HS-27A (cell line): ENCODE results near the gene LBH.

Source experiments
- DNase-seq: peaks from one replicate; pipeline ENCODE4 v3.0.0-alpha.2; 2012; ENCODE audit warnings: low read depth, missing footprints

Gene LBH

DNA sequence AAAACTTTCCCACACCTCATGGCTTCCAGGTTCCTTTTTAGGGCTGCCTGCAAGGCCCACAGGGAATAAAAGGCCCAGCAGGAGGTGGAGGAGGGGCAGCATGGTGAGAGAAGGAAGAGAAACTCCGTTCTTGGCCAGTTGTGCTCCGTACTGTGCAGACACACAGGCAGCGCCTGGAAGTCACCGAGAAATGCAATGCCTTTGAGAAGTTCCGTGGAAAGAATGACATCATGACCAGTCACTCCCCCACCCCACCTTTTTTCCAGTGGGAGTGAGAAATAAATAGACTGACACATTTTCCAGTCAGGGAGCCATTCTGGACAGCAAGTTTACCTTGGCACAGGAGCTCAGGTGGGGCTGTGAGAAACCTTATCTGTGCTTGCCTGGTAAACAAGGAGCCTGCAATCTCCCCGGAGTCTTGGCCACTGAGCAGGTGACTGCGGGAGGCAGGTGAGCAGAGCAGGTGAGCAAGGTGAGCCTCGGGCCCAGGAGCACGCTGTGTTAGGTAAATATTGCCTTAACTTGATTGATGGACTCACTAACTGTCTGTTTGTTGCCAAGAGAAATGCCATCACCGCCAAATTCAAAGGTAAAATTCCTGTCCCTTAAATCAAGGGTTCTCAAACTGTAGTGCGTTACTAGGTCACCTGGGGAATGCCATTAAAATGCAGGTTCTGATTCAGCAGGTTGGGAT is 13.5 kb upstream of the LBH start:
- no peak for DNase-seq

DNA sequence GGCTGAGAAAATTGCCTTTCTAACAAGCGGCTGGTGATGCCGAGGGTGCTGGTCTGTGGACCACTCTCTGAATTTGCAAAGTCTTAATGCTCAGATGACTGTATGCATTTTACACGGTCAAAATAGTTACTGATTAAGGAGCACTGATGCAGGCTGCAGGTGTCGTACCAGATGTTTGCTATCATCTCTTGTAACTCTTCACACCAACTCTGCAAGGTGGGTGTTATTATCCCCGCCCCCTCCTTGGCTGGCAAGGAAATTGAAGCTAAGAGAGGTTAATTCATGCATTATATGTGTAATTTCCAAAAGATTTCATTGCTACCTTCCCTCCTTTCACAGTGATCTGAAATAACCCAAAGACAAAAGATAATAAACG is 13.0 kb upstream of the LBH start:
- no peak for DNase-seq

DNA sequence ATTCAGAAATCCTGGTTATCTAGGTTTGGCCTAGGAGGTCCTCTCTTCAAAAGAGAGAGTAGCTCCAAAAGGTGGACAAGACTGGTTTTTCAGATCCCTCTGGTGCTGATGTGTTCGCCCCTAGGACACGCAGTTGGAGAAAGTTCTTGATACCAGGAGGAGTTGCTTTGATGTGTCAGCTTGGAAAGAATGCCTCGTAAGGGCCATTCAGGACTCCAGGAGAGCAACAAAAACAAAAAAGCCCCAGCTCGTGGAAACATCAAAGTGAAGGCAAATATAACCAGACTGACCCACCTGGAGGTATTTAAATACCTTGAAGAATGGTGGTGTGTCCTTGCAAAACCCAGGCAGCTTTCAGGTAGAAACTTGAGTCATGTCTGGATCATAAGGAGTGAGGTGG is 12.5 kb upstream of the LBH start:
- no peak for DNase-seq

DNA sequence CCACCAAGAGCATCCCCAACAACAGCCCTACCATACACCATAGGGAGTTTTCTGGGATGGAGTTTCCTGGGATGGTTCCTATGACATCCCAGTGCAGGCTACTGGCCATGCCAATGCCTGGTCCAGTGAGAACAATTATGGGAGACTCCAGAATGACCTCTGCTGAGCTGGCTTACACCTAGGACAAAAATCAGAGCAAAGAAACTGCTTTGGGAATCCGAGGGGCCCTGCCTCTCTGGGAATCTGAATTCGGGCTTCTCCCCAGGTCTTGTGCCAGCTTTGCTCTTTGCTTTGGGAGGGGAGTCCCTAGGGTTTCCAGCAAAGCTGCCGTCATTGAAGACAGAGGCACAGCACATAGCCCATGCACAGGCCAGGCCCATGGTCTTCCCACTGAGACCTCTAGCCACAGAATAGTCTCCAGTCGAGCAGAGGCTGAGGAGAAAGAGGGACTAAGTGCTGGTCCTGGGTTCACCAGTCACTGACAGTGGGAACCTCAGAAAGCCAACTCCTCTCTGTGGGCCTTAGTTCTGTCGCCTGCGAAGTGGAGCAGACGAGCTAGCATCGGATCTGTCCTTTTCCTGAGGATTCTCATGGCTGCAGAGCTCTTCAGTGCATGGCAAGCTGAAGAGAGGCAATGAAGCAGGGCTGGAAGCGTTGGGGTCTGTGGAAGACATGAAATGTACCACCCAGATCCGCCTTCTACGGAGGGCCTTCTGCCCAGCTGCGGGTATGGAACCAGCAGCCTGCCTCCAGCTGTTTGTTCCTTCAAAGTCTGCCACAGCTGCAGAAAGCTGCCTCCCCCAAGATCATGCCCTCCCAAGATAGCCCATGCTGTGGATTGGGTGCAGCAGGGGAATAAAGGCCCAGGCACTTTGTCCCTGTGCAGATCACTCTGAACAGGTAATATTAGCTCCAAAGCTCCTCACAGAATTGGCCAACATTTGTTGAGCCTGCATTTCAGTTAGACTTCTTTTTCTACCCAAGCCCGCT is 11.2 kb upstream of the LBH start:
- DNase-seq: no peak

DNA sequence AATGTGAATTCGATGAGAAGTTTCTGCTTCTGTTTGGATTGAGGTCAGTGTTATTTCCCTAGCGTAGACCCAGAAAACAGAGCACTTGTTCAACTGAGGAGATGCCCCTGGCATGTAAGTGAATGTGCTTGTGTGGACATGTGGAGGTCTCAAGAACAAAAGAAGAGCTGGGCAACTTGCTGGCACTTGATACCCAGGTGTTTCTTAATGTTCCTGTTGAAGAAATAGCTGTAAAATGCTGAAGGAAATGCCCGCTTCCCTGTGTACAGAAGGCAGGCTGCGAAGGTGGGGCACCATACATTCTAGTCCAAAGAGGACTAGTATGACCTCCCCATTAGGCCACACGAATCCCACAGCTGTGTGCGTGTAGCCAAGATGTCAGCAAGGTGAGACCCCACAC is 9.8 kb upstream of the LBH start:
- no peak for DNase-seq

DNA sequence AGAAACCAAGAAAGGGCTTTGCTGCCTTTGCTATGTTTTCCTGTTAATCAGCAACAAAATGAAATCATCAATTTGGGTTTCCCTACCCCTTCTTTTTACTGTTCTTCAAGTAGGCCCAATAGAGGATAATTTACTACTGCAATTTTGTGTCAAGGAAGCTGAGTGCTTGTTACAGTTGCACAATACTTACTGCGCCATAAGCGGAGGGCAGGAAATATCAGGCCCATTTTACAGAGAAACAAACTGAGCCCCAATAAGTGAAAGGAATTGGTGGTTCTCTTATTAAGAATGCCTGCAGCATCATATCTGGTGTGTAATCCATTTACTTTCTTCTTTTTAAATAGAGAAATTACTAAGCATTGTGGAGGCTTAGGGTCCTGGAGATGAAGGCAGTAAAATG is 9.3 kb upstream of the LBH start:
- no peak for DNase-seq

DNA sequence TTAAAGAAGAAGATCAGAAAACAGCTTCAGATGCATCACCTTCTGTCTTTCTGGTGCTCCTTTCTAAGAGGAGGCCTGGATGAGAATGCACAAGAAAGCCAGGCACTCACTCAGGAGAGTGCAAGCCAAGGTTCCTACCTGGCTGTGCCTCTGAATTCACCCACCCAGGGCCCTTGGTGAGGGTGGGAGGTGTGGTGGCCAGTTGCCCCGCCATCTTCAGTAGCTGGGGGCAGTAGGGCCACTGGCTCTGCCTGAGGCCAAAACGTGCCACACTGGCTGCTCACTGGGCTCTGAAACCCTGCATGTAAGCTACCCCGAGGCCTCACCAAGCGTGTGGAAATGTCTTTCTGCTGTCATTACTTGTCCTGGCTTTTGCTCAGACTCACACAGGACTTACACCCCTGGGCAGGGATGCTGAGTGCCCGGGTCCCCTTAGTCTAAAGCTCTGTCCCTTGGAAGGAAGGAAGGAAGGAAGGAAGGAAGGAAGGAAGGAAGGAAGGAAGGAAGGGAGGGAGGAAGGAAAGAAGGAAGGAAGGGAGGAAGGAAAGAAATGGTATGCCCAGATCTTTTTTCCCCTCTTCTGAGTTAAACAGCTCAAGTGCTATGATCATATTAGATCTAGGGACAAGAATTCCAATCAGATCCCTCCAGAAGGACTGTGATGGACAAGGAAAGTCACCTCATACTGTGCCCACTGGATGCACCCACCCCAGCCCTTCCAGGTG is 8.5 kb upstream of the LBH start:
- DNase-seq: no peak

DNA sequence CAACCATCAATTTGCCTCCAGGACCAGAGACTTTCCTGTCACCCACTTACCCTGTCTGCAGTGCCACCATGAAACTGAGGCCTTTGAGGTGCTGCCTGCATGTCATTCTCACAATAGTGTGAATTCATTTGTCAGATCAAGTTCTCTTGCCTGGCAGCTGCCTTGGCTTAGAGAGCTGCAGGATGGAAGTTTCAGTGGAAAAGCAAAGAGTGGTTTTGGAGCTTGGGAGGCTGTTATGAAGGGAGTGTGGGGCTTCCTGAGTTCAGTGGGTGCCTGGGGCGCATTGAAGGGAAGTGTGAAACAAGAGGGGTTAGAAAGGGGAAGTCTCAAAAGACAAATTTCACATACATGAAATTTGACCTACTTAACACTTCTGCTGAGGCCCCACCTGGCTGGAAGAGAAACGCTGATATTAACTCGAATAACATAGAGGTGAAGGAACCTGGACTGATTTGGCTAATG is 7.9 kb upstream of the LBH start:
- DNase-seq: no peak

DNA sequence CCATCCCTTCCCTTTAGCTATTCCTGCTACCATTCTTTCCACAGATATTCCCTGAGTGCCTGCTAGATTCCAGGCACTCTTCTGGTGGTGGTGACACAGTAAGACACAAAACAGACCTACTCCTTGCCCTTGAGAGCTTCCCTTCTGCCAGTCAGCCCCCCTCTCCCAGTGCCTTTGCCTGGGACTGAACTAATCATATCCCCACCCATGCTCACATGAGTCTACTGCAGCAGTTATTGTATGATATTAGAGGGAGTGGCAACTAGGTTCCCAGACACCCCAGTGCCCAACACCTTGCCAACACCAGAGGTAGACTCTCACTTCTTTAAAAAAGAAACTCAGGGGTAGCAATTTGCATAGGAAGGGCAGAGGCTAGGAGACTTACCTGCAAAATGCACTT is 7.2 kb upstream of the LBH start:
- DNase-seq: no peak

DNA sequence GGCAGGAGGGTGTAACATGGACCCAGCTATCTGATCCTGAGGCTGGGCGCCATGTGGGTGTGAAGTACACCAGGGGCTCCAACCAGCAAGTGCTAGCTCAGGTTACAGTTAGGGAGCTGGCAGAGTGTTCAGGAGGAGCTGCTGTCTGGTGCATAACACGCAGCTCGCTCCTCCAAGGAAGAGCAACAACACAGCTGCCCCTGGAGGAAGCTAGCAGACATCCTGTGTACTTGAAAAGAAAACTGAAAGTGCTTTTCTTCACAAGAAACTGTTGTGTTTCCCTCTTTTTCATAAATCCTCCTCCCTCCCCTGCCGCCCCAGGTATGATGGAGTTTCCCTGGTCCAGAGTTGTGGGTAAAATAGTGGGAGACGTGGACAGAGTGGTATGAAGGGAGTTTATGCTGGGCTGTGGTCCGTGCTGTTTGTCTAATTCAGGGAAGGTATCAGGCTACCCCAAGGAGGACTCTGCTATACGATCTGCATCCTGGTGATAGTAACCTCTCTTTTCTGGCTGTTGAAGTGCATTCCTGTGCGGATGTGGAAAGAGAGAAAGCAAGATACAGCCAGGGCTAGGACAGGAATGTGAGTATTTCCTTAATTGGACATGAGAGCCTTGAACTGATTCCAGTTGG is 6.1 kb upstream of the LBH start:
- no peak for DNase-seq

DNA sequence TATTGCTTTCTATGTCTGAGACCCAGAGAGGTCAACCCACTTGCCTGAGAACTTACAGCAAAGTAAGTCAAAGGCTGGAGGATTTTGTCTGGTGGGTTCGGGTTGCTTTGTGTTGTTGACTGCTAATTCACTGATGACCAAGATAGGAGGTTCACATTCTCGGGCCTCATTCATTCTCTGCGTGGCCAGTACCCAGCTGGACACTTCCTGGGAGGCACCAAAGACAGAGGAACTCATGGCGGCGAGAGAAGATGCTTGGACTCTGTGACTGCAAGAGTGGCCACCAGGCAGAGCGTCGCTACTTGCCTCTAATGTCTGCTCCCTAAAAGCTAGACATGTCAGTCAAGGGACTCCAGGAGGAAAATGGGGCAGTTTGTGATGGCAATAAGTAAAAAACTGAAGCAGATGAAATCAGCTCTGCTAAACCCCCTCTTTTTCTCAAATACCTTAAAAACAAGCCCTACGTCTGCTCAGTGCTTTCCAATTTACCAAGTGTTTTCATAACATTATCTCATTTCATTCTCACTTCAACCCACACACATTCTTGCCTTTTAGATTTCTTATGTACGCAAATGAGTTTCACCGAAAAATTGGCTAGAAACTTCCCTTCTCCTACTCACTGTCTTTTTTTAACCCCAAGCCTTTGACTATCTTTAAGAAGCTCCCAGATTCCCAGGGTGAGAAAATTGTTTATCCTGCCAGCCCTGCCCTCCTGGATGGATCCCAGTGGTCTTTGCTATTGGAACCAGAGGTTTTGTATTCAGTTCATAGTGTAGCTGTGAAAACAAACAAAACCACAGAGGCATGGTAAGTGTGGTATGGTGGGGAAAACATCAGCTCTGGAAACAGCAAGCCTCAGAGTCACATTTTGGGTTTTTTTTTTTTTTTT is 4.9 kb upstream of the LBH start:
- DNase-seq: no peak

DNA sequence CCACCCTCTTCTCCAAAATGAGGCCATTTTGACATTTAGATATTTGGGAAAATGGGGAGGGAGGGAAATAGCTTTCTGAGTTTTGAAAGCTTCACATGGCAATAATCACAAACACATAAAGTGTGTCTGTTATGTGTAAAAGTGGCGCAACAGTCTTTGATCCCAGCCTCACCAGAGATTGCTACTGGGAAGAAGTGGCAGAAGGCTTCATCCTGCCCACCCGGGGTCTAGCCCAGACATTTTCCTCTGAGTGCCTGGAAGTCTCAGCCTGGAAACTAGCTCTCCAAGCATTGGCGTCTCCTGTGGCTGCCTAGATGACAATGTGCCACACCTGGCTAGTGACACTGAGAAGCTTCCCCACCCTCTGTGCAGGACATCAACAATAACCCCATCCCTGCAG is 1.7 kb upstream of the LBH start:
- no peak for DNase-seq

DNA sequence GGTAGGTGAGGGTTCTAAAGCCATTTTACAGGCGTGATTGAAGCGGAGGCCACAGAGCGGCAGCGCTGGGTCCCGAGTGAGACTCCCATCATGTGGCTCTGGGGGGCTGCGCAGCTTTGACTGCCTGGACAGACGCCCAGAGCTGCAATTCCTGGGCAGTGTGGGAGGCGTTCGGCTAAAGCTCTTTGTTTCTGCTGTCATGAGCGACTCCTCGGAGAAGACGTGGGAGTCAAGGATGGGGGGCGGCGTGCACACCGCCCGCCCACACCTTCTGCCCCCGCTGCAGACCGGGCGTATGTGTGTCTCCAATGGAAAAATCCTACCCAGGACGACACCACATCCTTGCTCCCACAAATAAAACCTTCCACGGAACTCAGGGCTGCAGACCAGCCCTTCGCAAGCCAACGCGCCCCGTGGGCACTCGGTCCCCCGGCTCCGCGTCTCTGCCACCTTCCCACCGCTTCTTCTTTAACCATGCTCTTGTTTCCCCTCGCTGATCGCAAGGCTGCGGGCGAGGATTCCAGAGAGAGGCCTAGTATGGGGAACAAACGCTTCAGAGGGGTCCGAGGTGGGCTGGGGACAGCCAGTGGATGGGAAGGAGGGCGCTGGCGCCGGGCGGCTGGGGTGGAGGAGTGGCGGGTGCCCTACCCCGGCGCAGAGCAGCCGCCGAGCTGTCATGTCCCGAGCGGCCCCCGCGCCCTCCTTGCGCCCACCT is 680 bp upstream of the LBH start:
- DNase-seq: no peak

DNA sequence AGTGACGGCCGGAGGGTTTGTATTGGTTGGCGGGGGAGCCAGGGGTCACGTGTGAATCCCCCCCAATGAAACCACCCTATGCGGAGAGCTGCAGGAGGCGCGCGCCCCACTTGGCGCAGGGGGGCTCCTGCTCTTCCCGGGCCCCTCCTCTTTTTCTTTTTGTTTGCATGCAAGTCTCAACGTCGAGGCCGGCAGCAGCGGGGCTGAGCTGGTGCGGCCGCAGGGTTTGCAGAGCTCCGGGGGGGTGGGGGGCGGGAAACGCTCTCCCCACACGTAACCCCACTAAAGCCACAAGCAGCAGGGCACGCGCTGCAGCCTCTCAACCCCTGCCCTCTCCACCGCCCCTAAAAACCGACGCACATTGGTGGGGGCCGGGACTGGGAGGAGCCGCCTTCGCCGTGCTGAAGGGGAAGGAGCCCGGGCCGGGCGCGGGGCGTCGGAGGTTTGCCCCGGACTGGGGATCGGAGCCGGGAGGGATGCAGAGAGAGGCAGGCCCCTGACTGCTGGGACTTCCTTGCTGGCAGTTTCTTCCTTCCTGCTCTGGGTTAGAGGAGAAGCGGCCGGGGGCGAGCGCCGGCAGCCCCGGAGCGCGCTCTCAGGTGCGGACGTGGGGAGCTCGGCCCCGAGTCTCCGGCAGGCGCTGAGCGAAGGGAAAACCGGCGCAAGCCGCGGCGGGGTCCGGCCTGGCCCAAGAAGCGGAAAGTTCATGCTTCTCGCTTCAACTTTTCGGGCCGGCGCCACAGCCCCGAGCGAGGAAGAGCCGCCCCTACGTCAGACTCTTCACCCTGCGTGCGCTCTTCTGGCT is 864 bp downstream of the LBH start:
- DNase-seq: no peak

DNA sequence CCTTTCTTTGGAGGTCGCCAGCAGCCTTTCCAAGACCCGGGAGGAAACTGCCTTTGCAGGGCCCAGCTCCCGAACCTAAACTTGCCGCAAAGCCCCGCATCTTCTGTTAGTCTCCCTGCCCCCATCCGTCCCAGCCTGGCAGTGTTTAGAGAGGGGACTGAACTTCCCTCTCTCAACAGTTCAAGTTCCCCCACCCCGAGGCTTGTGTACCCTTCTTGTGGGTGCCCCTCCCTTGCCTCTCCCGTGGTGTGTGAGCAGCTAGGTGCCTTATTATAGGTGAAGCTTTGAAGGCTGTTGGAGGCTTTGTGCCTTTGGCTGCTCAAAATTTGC is 1.4 kb downstream of the LBH start:
- DNase-seq: no peak

DNA sequence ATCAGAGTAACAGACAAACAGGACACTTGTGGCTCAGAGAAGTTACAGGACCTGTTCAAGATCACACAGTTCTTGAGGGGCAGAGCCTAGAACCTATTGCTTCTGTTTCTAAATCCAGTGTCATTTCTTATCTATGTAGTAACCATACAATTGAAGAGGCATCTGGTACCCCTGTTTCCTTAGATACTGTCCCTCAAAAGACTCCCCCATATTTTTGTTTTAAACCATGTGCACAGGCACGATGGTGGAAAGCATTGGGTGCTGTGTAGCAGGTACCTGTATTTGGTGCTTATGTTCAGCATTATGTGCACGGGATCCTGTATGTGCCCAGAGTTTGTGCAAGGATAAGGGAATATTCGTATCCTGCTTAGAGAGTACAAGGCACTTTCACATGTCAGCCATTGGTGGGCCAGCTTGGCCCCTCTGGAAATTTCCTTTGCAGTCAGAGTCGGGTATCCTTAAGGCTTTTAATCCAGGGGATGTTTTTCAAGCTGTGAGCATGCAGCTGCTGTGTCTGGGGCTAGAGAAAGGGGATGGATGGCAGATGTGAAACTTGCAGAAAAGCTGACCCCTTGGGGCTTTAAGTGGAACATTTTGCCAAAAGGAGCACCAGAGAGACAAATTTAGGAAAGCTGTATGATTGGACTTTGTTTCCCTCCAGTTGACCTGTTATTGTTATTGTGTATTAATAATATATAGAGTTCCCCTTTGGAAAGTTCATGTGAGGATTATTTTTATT is 2.1 kb downstream of the LBH start:
- no peak for DNase-seq

DNA sequence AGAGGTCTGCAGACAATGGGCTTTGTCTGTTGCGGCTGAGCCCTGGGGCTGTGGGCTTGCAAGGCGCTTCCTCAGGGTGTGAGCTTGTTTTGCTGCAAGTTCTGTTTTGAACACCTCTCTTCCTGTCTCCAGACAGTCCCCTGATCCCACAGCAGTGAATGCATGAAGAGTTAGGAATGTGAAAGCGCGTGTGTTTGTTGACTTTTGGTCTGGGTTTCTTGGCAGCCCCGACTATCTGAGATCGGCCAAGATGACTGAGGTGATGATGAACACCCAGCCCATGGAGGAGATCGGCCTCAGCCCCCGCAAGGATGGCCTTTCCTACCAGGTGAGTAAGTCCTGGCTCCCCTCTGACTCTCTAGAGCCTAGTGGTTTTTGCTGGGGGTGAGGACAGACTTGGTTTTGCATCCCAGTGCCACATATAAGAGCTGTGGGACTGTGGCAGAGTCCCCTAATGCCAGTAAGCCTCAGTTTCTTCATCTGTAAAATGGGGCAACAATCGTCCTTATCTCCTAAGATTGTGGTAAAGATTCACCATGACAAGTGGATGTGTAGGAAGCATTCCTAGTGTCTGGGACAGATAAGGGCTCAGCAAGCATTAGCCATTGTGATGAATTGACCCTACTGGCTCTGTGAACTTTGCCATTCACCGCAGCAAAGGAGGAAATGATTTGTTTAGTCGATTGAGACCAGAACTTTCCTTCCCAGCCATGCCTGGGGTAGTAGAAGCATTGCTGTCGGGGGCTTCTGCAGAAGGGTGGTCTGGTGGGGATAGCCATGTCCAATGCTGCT is 3.0 kb downstream of the LBH start:
- peak; percentile 51 for DNase-seq

DNA sequence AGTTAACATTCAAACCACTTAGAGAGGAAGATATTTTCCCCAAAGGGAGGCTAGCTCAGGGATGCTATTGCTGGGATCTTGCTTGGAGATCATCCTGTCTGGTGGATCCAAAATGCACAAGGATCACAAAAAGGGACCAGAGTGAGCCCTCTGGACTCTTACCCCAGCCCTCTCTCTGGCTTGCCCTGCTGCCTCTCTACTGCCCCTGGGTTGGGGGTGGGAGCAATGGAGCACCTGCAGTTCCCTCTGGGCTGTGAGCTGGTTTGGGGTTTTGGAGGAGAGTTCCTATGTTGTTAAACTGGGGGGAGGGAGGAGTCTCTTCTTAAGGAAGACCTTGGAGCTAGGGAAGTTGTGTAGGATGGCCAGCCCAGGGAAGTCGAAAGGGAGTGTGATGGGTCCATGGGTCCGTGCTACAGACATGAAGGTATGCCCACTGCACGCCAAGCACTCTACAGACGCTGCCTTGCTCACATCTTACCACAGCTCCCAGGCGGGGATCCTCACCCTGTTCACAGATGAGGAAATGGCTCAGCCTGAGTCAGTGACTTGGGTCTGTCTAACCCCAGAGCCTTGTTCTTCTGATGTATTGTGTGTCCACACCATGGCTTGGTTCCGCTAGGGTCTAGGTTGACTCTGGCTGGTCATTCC is 3.8 kb downstream of the LBH start:
- no peak for DNase-seq
